OCI-LY1 (cell line): ENCODE measurements around the gene DDAH1.

Experiments
- EZH2 ChIP-seq: fragments of 200-600 bp; sonication (generic), shearing (Covaris generic); IDR thresholded peaks from 2 replicates; pipeline ENCODE4 v1.8.0; 2017; ENCODE audit warnings: borderline replicate concordance, mixed run types, mild to moderate bottlenecking, antibody characterized with exemption, low read length, moderate library complexity, mixed read lengths
- TF ChIP-seq, protein P1 (sequence below): fragments of 200-600 bp; sonication (generic), shearing (Covaris generic); IDR thresholded peaks from 2 replicates; pipeline ENCODE4 v1.5.1; 2017; ENCODE audit warnings: mild to moderate bottlenecking, antibody characterized with exemption, low read length, moderate library complexity, mixed read lengths

DNA sequence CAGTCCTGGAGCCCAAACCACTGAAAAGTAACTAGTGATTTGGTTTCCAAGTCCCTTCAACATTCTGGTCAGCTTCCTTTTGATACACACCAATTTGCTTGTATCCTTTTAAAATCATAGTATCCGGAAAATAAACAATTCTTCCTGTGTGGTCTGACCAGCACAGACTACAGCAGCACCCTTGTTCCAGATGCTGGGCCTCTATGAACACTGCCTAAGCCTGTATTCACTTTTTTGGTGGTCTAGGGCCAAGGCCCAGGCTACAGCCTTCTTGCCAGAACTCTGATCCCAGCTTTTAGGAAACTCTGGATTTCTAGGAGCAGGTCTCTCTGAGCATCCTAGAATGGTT, 801 bp upstream of the DDAH1 start:
- TF ChIP-seq, protein P1, sequence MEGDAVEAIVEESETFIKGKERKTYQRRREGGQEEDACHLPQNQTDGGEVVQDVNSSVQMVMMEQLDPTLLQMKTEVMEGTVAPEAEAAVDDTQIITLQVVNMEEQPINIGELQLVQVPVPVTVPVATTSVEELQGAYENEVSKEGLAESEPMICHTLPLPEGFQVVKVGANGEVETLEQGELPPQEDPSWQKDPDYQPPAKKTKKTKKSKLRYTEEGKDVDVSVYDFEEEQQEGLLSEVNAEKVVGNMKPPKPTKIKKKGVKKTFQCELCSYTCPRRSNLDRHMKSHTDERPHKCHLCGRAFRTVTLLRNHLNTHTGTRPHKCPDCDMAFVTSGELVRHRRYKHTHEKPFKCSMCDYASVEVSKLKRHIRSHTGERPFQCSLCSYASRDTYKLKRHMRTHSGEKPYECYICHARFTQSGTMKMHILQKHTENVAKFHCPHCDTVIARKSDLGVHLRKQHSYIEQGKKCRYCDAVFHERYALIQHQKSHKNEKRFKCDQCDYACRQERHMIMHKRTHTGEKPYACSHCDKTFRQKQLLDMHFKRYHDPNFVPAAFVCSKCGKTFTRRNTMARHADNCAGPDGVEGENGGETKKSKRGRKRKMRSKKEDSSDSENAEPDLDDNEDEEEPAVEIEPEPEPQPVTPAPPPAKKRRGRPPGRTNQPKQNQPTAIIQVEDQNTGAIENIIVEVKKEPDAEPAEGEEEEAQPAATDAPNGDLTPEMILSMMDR, result no peak
- no peak for TF ChIP-seq EZH2
